Smooth muscle cell (in vitro differentiated cells): ENCODE data around the gene MAN2A2. TPM values are rescaled to one million over a fixed set of nuclear protein-coding genes. Genes with fewer than 3 reads are reported as not detected.

Experiments used
- DNase-seq: peaks from one replicate; lab custom pipeline; 2025; ENCODE audit not compliant: unreplicated experiment; lab: John Stamatoyannopoulos, UW
- H2AFZ ChIP-seq: fragments of 200-600 bp; sonication (generic); 2 replicates; pipeline ENCODE4 v1.6.0; 2016; ENCODE audit warnings: antibody characterized with exemption, low read depth, mild to moderate bottlenecking
- H3F3A ChIP-seq: fragments of 200-600 bp; sonication (generic); 2 replicates; pipeline ENCODE4 v1.6.0; 2017; ENCODE audit warnings: antibody characterized with exemption, low read depth
- H3K27ac ChIP-seq: fragments of 200-600 bp; sonication (generic); 2 replicates; pipeline ENCODE4 v1.5.1; 2016; ENCODE audit warnings: low read depth, mild to moderate bottlenecking
- H3K27me3 ChIP-seq: fragments of 200-600 bp; sonication (generic); 2 replicates; pipeline ENCODE4 v1.6.1; 2016; ENCODE audit warnings: low read depth, mild to moderate bottlenecking
- H3K36me3 ChIP-seq: fragments of 200-600 bp; sonication (generic); 2 replicates; pipeline ENCODE4 v1.5.1; 2016; ENCODE audit warnings: low read depth
- H3K4me1 ChIP-seq: fragments of 200-600 bp; sonication (generic); 2 replicates; pipeline ENCODE4 v1.5.1; 2016; ENCODE audit warnings: low read depth
- H3K4me2 ChIP-seq: fragments of 200-600 bp; sonication (generic); 2 replicates; pipeline ENCODE4 v1.6.0; 2016; ENCODE audit warnings: mild to moderate bottlenecking
- H3K4me3 ChIP-seq: fragments of 200-600 bp; sonication (generic); 2 replicates; pipeline ENCODE4 v1.5.1; 2016; ENCODE audit warnings: mild to moderate bottlenecking
- H3K79me2 ChIP-seq: fragments of 200-600 bp; sonication (generic); 2 replicates; pipeline ENCODE4 v1.6.0; 2016; ENCODE audit warnings: low read depth, mild to moderate bottlenecking
- H3K9ac ChIP-seq: fragments of 200-600 bp; sonication (generic); 2 replicates; pipeline ENCODE4 v1.6.0; 2016; ENCODE audit warnings: low read depth
- H3K9me3 ChIP-seq: fragments of 200-600 bp; sonication (generic); replicated peaks from 2 replicates; pipeline ENCODE4 v1.5.1; 2016; ENCODE audit warnings: low read depth
- H4K20me1 ChIP-seq: fragments of 200-600 bp; sonication (generic); 2 replicates; pipeline ENCODE4 v1.6.0; 2016; ENCODE audit warnings: low read depth
- WGBS: methylation state at CpG from one replicate; pipeline ENCODE4 v1.1.7; 2016; ENCODE audit warnings: low lambda C conversion rate; 5-methylcytosine and 5-hydroxymethylcytosine counted together
- polyA plus RNA-seq: library from polyadenylated mRNA; unstranded; fragments of >200 nt; fragmentation: Nextera tagmentation; extraction: Ambion mirVana; gene quantifications from 2 replicates; pipeline ENCODE4 v1.2.1, GENCODE V29; 2016
- total RNA-seq: library from RNA; depleted of rRNA; stranded (reverse); fragments of >200 nt; gene quantifications from 2 replicates; pipeline ENCODE4 v1.2.3, GENCODE V29; 2014
- TF ChIP-seq, protein P1 (sequence below): fragments of 200-600 bp; sonication (generic); IDR thresholded peaks from 2 replicates; pipeline ENCODE4 v1.5.1; 2017; ENCODE audit warnings: borderline replicate concordance, mild to moderate bottlenecking, antibody characterized with exemption; ENCODE audit not compliant: insufficient read depth, poor library complexity, severe bottlenecking

The MAN2A2 gene
- total and polyA plus RNA-seq, 2 experiments from 2014 or later = 9.7 to 11.0 TPM

DNA sequence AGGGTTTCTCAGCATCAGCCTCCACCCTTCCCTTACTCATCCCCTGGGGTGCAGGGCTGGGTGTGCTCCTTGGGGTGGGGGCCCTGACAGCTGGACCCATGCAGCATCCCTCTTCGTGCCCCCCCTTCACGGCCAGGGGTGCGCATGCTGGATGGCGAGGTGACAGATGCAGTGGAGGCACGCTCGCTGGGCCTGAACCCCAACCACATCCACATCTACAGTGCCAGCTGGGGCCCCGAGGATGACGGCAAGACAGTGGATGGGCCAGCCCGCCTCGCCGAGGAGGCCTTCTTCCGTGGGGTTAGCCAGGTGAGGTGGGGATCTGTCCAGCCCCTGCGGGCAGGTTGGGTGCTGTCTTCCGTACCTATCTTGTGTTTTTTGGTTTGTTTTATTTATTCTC is 25.1 kb upstream of the MAN2A2 start:
- no peak overlapping the region for H3K9ac ChIP-seq
- no peaks in the 10 kb centered on the region for H3K9me3 ChIP-seq
- H3K79me2 ChIP-seq = peaks cover 25% of the 10 kb centered on the region
- H4K20me1 ChIP-seq = peaks cover 29% of the 10 kb centered on the region
- TF ChIP-seq, protein P1, sequence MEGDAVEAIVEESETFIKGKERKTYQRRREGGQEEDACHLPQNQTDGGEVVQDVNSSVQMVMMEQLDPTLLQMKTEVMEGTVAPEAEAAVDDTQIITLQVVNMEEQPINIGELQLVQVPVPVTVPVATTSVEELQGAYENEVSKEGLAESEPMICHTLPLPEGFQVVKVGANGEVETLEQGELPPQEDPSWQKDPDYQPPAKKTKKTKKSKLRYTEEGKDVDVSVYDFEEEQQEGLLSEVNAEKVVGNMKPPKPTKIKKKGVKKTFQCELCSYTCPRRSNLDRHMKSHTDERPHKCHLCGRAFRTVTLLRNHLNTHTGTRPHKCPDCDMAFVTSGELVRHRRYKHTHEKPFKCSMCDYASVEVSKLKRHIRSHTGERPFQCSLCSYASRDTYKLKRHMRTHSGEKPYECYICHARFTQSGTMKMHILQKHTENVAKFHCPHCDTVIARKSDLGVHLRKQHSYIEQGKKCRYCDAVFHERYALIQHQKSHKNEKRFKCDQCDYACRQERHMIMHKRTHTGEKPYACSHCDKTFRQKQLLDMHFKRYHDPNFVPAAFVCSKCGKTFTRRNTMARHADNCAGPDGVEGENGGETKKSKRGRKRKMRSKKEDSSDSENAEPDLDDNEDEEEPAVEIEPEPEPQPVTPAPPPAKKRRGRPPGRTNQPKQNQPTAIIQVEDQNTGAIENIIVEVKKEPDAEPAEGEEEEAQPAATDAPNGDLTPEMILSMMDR = no peak
- no peak overlapping the region for H2AFZ ChIP-seq
- H3K4me3 ChIP-seq = no peak overlapping the region
- H3F3A ChIP-seq = peaks cover 19% of the 10 kb centered on the region
- no peak overlapping the region for H3K4me2 ChIP-seq
- no peaks in the 10 kb centered on the region for H3K27me3 ChIP-seq
- H3K4me1 ChIP-seq = peaks cover 18% of the 10 kb centered on the region
- DNase-seq = no peak
- 98% methylated on average over 14 of the region's 14 CpGs for WGBS
- H3K27ac ChIP-seq = no peak overlapping the region
- no peaks in the 10 kb centered on the region for H3K36me3 ChIP-seq

DNA sequence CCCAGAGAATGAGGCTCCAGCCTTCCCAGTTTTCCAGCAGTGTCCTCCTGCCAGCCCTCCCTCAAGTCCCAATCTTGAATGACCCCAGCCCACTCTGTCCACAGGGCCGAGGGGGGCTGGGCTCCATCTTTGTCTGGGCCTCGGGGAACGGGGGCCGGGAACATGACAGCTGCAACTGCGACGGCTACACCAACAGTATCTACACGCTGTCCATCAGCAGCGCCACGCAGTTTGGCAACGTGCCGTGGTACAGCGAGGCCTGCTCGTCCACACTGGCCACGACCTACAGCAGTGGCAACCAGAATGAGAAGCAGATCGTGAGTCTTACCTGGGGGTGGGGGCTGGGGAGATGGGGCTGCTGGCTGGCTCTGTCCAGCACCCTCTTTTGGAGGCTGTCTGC is 24.4 kb upstream of the MAN2A2 start:
- DNase-seq = no peak
- TF ChIP-seq, protein P1 = no peak
- 96% methylated on average over 15 of the region's 15 CpGs for WGBS
- Histone ChIP-seq H3K27me3 (no peaks in the 10 kb centered on the region), H3K9ac (no peak overlapping the region), H3K79me2 (peaks cover 19% of the 10 kb centered on the region), H3K27ac (no peak overlapping the region), H2AFZ (no peak overlapping the region), H3K4me2 (no peak overlapping the region), H3F3A (peaks cover 12% of the 10 kb centered on the region), H3K4me1 (peaks cover 15% of the 10 kb centered on the region), H3K9me3 (no peaks in the 10 kb centered on the region), H3K36me3 (no peaks in the 10 kb centered on the region), H4K20me1 (peaks cover 23% of the 10 kb centered on the region), H3K4me3 (no peak overlapping the region)

GRCh38 chr15:90879730-90880366 is 23.3 kb upstream of the MAN2A2 start:
- Histone ChIP-seq H4K20me1 (peaks cover 11% of the 10 kb centered on the region), H3K27ac (no peak overlapping the region), H3K27me3 (no peaks in the 10 kb centered on the region), H2AFZ (no peak overlapping the region), H3F3A (peaks cover 9% of the 10 kb centered on the region), H3K4me1 (peaks cover 15% of the 10 kb centered on the region), H3K79me2 (peaks cover 7% of the 10 kb centered on the region), H3K4me2 (no peak overlapping the region), H3K4me3 (no peak overlapping the region), H3K36me3 (no peaks in the 10 kb centered on the region), H3K9me3 (no peaks in the 10 kb centered on the region), H3K9ac (no peak overlapping the region)
- 97% methylated on average over 32 of the region's 35 CpGs for WGBS
- no peak for DNase-seq
- TF ChIP-seq, protein P1 = no peak

- Histone ChIP-seq H3K79me2 (no peaks in the 10 kb centered on the region), H3K9me3 (no peaks in the 10 kb centered on the region), H3K9ac (no peak overlapping the region), H3K27me3 (no peaks in the 10 kb centered on the region), H3K36me3 (no peaks in the 10 kb centered on the region), H3K4me1 (peaks cover 17% of the 10 kb centered on the region), H3K4me2 (no peak overlapping the region), H3K27ac (no peak overlapping the region), H2AFZ (no peak overlapping the region), H3F3A (peaks cover 16% of the 10 kb centered on the region), H3K4me3 (no peak overlapping the region), H4K20me1 (peaks cover 4% of the 10 kb centered on the region)
- TF ChIP-seq, protein P1 = no peak
- no peak for DNase-seq
- 94% methylated on average over 16 of the region's 16 CpGs for WGBS
These were observed 22.5 kb upstream of the MAN2A2 start for GRCh38 chr15:90880381-90881145.
